Osteocyte (in vitro differentiated cells): ENCODE measurements around the gene ZDHHC13. TPM values are rescaled to one million over a fixed set of nuclear protein-coding genes. Genes with fewer than 3 reads are reported as not detected.

Source experiments
- DNase-seq: peaks from one replicate; pipeline ENCODE4 v3.0.0; 2021; ENCODE audit warnings: mixed read lengths; ENCODE audit not compliant: unreplicated experiment; ENCODE audit errors: extremely low spot score
- H3K27ac Mint-ChIP-seq: one replicate; pipeline ENCODE4 v1.8.0; 2021; ENCODE audit warnings: mild to moderate bottlenecking, mixed read lengths; ENCODE audit not compliant: unreplicated experiment
- H3K27me3 Mint-ChIP-seq: one replicate; pipeline ENCODE4 v1.8.0; 2021; ENCODE audit warnings: mixed read lengths; ENCODE audit not compliant: unreplicated experiment
- H3K36me3 Mint-ChIP-seq: one replicate; pipeline ENCODE4 v1.8.0; 2021; ENCODE audit warnings: mixed read lengths; ENCODE audit not compliant: unreplicated experiment
- H3K4me1 Mint-ChIP-seq: one replicate; pipeline ENCODE4 v1.8.0; 2021; ENCODE audit warnings: mixed read lengths; ENCODE audit not compliant: unreplicated experiment
- H3K4me3 Mint-ChIP-seq: one replicate; pipeline ENCODE4 v1.8.0; 2021; ENCODE audit warnings: mild to moderate bottlenecking, moderate library complexity, mixed read lengths; ENCODE audit not compliant: unreplicated experiment
- H3K9me3 Mint-ChIP-seq: one replicate; pipeline ENCODE4 v1.8.0; 2021; ENCODE audit warnings: mixed read lengths; ENCODE audit not compliant: unreplicated experiment
- total RNA-seq: library from RNA; stranded (reverse); gene quantifications from 2 replicates; pipeline ENCODE4 v1.2.1, GENCODE V29; 2021
- TF ChIP-seq, protein P1 (sequence below): fragments of 200-600 bp; sonication (generic); IDR thresholded peaks from 2 replicates; pipeline ENCODE4 v1.5.0; 2021; ENCODE audit warnings: antibody characterized with exemption, mild to moderate bottlenecking, moderate library complexity

ZDHHC13 gene
- total RNA-seq, 1 donor from 2014 or later, result 11.6 TPM

DNA sequence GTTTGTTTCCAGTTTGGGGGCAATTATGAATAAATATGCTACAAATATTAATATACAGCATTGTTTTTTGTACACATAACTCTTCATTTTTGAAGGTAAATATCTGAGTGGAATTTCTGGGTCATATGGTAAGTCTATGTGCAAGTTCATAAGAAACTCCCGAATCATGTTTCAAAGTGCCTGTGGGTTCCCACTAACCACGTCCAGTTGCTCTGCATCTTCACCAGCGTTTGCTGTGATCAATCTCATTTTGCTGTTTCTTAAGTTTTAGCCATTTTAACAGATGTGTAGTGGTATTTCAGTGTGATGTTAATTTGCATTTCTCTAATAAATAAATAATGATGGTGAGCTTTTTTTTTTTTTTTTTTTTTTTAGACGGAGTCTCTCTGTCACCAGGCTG lies 99.1 kb downstream of the ZDHHC13 start:
- peaks cover 41% of the 10 kb centered on the region for H3K27me3 Mint-ChIP-seq
- H3K27ac Mint-ChIP-seq, result no peak overlapping the region
- H3K4me3 Mint-ChIP-seq, result no peak overlapping the region
- TF ChIP-seq, protein P1, sequence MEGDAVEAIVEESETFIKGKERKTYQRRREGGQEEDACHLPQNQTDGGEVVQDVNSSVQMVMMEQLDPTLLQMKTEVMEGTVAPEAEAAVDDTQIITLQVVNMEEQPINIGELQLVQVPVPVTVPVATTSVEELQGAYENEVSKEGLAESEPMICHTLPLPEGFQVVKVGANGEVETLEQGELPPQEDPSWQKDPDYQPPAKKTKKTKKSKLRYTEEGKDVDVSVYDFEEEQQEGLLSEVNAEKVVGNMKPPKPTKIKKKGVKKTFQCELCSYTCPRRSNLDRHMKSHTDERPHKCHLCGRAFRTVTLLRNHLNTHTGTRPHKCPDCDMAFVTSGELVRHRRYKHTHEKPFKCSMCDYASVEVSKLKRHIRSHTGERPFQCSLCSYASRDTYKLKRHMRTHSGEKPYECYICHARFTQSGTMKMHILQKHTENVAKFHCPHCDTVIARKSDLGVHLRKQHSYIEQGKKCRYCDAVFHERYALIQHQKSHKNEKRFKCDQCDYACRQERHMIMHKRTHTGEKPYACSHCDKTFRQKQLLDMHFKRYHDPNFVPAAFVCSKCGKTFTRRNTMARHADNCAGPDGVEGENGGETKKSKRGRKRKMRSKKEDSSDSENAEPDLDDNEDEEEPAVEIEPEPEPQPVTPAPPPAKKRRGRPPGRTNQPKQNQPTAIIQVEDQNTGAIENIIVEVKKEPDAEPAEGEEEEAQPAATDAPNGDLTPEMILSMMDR, result no peak
- H3K36me3 Mint-ChIP-seq, result no peaks in the 10 kb centered on the region
- H3K4me1 Mint-ChIP-seq, result peaks cover 5% of the 10 kb centered on the region
- DNase-seq, result no peak
- H3K9me3 Mint-ChIP-seq, result no peaks in the 10 kb centered on the region

DNA sequence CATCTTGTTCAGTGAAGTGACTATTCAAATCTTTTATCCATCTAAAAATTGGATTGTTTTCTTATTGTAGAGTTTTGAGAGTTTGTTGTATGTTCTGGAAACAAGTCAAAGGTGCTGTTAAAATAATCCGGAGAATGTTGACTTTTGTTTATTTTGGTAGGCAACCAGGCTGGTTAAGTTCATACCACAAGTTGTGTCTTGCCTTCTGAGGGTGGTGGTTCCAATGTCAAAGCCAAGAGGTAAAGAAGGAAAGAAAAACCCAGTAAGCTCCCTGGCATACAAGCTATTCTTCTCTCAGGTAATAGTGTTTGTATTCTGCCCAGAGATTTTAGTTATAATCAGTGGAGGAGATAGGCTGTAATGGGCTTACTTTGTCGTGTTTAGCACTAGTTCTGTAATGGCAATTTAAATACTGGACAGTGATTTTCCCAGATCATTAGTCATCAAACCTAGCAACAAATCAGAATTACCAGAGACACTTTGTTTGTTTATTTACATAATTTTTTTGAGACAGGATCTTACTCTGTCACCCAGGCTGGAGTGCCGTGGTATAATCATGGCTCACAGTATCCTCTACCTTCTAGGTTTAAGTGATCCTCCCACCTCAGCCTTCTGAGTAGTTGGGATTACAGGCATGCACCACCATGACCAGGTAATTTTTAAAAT lies 99.9 kb downstream of the ZDHHC13 start:
- Mint-ChIP-seq H3K27me3 (peaks cover 39% of the 10 kb centered on the region), H3K4me3 (no peak overlapping the region), H3K27ac (no peak overlapping the region), H3K36me3 (no peaks in the 10 kb centered on the region), H3K9me3 (no peaks in the 10 kb centered on the region), H3K4me1 (peaks cover 5% of the 10 kb centered on the region)
- DNase-seq, result no peak
- TF ChIP-seq, protein P1, result no peak

DNA sequence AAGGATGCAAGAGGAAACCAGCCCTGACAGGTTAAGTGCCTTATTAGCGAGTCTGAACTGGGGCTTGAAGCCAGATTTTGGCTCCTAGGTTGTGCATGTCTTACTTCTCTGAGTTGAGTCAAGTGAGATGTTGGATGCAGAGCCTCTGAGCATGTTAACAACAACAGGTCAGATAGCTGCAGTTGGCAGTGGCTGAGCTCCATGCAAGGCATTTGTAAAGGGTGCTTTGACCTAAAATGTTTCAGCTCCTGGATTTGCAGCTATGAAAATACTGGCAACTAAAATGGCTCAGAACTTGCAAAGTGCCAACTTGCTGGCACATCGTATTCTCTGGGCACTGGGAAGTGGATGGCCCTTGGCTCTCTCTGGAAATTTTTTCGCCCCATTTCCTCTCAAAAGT lies 101.2 kb downstream of the ZDHHC13 start:
- no peak overlapping the region for H3K4me3 Mint-ChIP-seq
- H3K27ac Mint-ChIP-seq, result no peak overlapping the region
- H3K4me1 Mint-ChIP-seq, result peaks cover 5% of the 10 kb centered on the region
- peaks cover 29% of the 10 kb centered on the region for H3K27me3 Mint-ChIP-seq
- H3K36me3 Mint-ChIP-seq, result no peaks in the 10 kb centered on the region
- no peaks in the 10 kb centered on the region for H3K9me3 Mint-ChIP-seq
- DNase-seq, result no peak
- TF ChIP-seq, protein P1, result no peak

DNA sequence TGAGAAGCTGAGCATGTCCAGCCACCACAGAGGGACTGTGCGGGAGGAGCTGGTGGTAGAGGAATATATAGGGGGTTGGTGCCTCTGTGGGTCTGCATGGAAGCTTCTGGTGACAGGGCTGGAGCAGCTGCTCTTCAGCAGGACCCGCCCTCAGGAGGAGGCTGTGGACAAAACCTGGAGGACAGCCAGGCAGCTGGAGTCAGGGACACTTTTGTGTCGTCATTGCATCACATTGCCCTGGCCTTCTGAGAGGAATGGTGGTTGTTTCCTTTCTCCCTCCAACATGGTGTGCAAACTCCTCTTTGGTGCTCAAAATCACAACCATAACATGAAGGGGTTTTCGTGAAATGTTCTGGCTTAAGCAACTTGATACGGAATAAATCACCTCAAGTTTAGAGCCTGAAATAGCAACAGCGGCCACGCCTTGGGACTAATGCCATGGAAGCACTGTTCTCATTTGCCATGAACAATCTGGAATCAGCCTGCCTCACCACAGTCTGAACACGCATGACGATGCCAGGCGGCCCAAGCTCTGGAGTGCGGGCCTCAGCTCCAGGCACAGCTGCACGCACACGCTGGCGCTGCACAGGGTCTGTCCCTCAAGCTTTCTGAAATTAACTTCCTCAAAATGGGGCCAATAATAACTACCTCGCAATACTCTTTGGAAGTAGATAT lies 102.0 kb downstream of the ZDHHC13 start:
- no peak overlapping the region for H3K4me3 Mint-ChIP-seq
- H3K9me3 Mint-ChIP-seq, result no peaks in the 10 kb centered on the region
- DNase-seq, result no peak
- no peak overlapping the region for H3K27ac Mint-ChIP-seq
- H3K36me3 Mint-ChIP-seq, result no peaks in the 10 kb centered on the region
- peaks cover 22% of the 10 kb centered on the region for H3K27me3 Mint-ChIP-seq
- H3K4me1 Mint-ChIP-seq, result peaks cover 5% of the 10 kb centered on the region
- TF ChIP-seq, protein P1, result no peak

DNA sequence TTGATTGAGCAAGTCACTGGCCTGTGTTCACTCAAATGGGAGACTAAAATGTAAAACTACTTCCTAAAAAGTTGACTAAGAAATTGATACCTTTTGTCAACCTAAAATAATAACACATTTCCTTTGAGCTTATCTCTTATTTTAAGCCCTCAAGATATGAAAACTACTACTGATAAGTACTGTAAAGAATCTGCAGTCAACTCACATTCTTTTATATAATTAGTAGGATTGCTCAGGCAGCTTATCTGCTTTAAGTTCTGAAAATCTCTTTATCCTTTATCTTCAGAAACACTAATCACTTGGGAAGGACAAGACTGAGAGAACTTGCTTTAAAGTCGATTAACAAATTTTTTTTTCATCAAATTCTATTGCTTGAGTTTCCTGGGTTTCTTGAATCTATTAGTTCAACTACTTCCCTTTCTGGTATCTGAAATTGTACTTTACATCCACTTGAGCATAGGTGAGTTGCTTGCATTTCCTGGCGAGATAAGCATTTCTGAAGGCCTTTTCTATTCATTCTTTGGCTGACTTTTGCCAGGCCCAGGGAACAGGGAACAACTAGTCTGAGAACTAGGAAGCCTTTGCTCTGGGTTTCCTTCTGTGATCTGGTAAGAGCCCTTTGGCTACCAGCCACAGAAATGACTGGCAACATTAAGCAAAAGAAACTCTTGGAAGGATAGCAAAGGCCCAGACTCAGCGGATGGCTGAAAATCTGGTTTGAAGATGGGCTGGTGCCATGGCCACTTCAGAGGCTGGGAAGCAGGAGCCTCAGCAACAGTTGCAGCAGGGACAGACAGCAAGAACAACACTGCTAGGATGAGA lies 104.1 kb downstream of the ZDHHC13 start:
- TF ChIP-seq, protein P1, result no peak
- Mint-ChIP-seq H3K4me3 (no peak overlapping the region), H3K27ac (no peak overlapping the region), H3K36me3 (peaks cover 3% of the 10 kb centered on the region), H3K9me3 (no peaks in the 10 kb centered on the region), H3K27me3 (peaks cover 4% of the 10 kb centered on the region), H3K4me1 (peaks cover 5% of the 10 kb centered on the region)
- no peak for DNase-seq
